Fibroblast of lung (primary cell): ENCODE measurements around the gene ID2.

Experiments used
- CTCF ChIP-seq, 2 donors: IDR thresholded peaks in 1 of 2; conservative IDR thresholded peaks in 1 of 2; 1 replicate in 1 of 2; 2 replicates in 1 of 2; pipeline ENCODE4 v1.5.1; 2011 to 2012; ENCODE audit warnings: low read length in 2 of 2, control low read depth in 1 of 2, inconsistent platforms in 1 of 2, low read depth in 1 of 2, mild to moderate bottlenecking in 1 of 2
- EZH2 ChIP-seq: IDR thresholded peaks from 2 replicates; pipeline ENCODE4 v1.5.1; 2012; ENCODE audit warnings: low read length, control low read depth, mild to moderate bottlenecking; ENCODE audit errors: missing control alignments

GRCh38 chr2:8699839-8700238 lies 18.0 kb downstream of the ID2 start:
- TF ChIP-seq EZH2 (no peak), CTCF (conservative IDR thresholded peaks at IDR 0.05 in 1 of 2, IDR thresholded peaks at IDR 0.05 in 1 of 2; ENCODE audit: low read depth in 1 of 2, low read length in 2 of 2) (no peak)
